Testis (tissue), 3 donors: ENCODE measurements around the gene MPRIP. TPM values are rescaled to one million over a fixed set of nuclear protein-coding genes. Genes with fewer than 3 reads are reported as not detected.

Experiments used
- DNase-seq: peaks from one replicate; pipeline ENCODE4 v3.0.0-alpha.2; 2019
- H3K27ac ChIP-seq, 2 donors: fragments of 200-600 bp; sonication (generic); one replicate each; pipeline ENCODE4 v1.5.1; 2019
- H3K27me3 ChIP-seq: fragments of 200-600 bp; sonication (generic); one replicate; pipeline ENCODE4 v1.5.1; 2019
- H3K36me3 ChIP-seq: fragments of 200-600 bp; sonication (generic); one replicate; pipeline ENCODE4 v1.5.1; 2017; ENCODE audit warnings: low read depth; ENCODE audit errors: missing control alignments
- H3K4me1 ChIP-seq: fragments of 200-600 bp; sonication (generic); one replicate; pipeline ENCODE4 v1.5.1; 2019
- H3K4me3 ChIP-seq, 2 donors: fragments of 200-600 bp; sonication (generic); one replicate each; pipeline ENCODE4 v1.5.1; 2017 to 2019
- H3K9me3 ChIP-seq: fragments of 200-600 bp; sonication (generic); one replicate; pipeline ENCODE4 v1.5.1; 2017
- POLR2A ChIP-seq: fragments of 450-650 bp; IDR thresholded peaks from one replicate; pipeline ENCODE4 v1.6.1; 2017; ENCODE audit warnings: antibody characterized with exemption, mild to moderate bottlenecking, moderate library complexity
- WGBS, 2 donors: methylation state at CpG; one replicate each; pipeline ENCODE4 v1.1.5; 2018; 5-methylcytosine and 5-hydroxymethylcytosine counted together
- intact Hi-C: fragments of 100-400 bp; cut with DNase I; formaldehyde crosslinking; loops from one replicate; pipeline ENCODE4 v1.15.1; 2023; ENCODE audit warnings: low total_unique reads
- polyA plus RNA-seq: library from polyadenylated mRNA; stranded (reverse); fragments of 350-450 nt; fragmentation: Illumina TruSeq; extraction: RNeasy Lipid Tissue Mini Kit (QIAGEN cat#74804); gene quantifications from one replicate; pipeline ENCODE4 v1.2.3, GENCODE V29; 2014; ENCODE audit warnings: low read depth, low replicate concordance; ENCODE audit not compliant: insufficient read depth
- total RNA-seq, 2 donors: library from RNA; depleted of rRNA; stranded (reverse); fragments of >200 nt; gene quantifications; one replicate each; pipeline ENCODE4 v1.2.3, GENCODE V29; 2016
- TF ChIP-seq, protein P1 (sequence below), 3 experiments: fragments of 450-650 bp in 2 of 3; fragments of 200-600 bp in 1 of 3; sonication (generic) in 1 of 3; IDR thresholded peaks; one replicate each; pipeline ENCODE4 v1.5.1; 2016 to 2019; ENCODE audit warnings: antibody characterized with exemption in 3 of 3, mild to moderate bottlenecking in 2 of 3, moderate library complexity in 1 of 3

MPRIP gene
- total and polyA plus RNA-seq, 3 donors from 2014 or later, result 191 to 337 (median 304) TPM

DNA sequence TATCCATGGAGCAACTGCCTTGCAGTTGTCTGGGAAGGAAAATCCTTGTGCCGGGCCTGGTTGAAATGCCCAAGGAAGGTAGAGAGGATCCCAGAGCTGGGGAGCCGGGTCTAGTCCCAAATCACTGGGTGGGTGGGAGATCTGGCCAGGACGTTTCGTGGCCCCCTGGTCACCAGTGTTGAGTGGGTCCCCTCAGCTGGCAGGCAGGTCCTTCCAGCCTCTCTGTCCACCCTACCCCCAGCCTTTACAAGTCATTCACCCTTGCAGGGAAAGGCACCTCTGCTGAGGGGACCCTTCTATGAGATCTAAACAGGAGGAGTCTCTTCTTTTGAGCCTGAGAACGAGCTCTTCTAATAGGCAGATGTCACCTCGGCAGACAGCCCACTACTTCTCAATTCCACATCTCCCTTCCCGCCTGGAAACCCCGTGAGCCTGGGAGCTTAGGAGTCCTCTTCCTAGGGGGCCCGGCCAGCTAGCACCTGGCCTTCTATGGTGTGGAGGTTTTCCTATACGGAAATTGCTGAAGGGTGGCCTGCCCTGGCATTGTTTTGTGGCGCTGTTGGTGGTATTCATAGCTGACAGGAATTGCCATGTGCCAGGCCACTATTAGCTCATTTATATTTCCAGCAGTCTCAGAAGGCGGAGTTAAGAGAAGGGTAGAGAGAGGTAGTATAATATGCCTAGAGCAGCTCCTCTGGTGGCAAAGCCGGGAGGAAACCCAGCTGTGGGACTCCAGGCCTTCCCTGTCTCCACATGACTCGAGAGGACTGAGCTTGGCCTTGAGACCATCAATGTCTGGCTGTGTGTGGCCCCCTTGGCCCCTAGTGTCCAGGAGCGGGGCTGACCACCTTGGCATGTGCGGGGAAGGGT, 13.3 kb downstream of the MPRIP start:
- 74 to 75% methylated on average over 16 of the region's 16 CpGs for WGBS, 2 donors
- no peak for TF ChIP-seq POLR2A
- TF ChIP-seq, protein P1, sequence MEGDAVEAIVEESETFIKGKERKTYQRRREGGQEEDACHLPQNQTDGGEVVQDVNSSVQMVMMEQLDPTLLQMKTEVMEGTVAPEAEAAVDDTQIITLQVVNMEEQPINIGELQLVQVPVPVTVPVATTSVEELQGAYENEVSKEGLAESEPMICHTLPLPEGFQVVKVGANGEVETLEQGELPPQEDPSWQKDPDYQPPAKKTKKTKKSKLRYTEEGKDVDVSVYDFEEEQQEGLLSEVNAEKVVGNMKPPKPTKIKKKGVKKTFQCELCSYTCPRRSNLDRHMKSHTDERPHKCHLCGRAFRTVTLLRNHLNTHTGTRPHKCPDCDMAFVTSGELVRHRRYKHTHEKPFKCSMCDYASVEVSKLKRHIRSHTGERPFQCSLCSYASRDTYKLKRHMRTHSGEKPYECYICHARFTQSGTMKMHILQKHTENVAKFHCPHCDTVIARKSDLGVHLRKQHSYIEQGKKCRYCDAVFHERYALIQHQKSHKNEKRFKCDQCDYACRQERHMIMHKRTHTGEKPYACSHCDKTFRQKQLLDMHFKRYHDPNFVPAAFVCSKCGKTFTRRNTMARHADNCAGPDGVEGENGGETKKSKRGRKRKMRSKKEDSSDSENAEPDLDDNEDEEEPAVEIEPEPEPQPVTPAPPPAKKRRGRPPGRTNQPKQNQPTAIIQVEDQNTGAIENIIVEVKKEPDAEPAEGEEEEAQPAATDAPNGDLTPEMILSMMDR (IDR thresholded peaks at IDR 0.05), result no peak
- Histone ChIP-seq H3K4me1 (peaks cover 32% of the 10 kb centered on the region), H3K4me3 (no peak overlapping the region), H3K36me3 (no peaks in the 10 kb centered on the region), H3K27ac (peak overlapping the region in 1 of 2 donors; percentile 4), H3K27me3 (no peaks in the 10 kb centered on the region), H3K9me3 (no peaks in the 10 kb centered on the region)
- no peak for DNase-seq
- intact Hi-C loops, result no loop called here

DNA sequence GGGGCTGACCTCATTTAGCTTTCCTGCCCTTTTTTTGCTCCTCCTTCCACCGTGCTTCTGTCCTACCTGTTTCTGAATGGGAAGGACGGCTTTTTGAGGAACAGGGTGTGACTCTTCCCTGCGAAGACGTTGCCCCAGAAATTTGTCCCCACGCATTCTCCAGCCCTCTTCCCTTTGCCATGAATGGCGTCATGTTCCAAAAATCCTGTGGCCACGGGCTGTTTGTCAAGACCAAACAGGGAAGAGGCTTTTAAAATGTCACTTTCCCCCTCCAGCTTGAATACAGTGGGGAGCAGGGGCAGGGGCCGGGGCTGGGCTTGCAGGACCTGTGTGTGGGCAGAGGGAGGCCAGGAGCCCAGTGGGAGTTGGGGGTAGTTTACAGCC, 13.9 kb downstream of the MPRIP start:
- DNase-seq, result no peak
- no peaks in the 10 kb centered on the region for H3K9me3 ChIP-seq
- intact Hi-C loops, result no loop called here
- TF ChIP-seq, protein P1 (IDR thresholded peaks at IDR 0.05), result no peak
- no peak for TF ChIP-seq POLR2A
- H3K27ac ChIP-seq, result peak overlapping the region in 1 of 2 donors; percentile 4
- no peak overlapping the region for H3K4me3 ChIP-seq
- 63 to 80% methylated on average over 8 of the region's 8 CpGs for WGBS, 2 donors
- no peaks in the 10 kb centered on the region for H3K36me3 ChIP-seq
- H3K27me3 ChIP-seq, result no peaks in the 10 kb centered on the region
- H3K4me1 ChIP-seq, result peaks cover 31% of the 10 kb centered on the region

DNA sequence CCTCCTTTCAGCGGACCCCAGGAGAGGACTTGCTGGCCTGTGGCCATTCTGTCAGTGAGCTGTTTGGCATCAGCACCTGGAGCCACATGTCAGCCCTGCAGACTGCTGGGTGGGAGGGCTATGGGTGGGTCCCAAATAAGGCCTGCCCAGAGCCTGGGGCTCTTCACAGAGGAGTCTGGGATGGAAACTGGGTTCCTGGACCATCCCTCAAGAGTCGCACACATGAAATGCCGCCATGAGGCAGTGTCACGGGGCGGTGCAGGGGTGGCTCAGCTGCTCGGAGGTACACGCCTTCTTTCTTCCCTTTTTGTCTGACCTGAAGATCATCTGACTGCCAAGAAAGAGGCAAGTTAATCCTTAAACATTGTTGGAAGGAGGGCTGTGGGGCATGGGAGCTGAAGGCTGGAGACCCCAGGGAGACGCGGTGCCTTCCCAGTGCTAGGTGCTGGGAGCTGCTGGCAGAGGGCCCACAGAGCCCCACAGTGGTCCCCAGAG, 14.8 kb downstream of the MPRIP start:
- no peak for DNase-seq

DNA sequence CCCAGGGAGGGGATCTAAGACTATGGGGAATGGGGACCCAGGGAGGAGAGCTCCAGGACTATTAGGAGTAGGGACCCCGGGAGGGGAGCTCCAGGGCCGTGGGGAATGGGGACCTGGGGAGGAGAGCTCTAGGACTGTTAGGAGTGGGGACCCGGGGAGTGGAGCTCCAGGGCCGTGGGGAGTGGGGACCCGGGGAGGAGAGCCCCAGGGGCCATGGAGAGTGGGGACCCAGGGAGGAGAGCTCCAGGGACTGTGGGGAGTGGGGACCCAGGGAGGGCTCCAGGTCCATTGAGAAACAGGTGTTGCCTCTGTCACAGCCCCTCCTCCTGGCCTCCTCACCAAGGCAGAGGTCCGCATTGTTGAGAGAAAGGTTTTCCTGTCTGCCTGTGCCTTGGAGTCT, 16.0 kb downstream of the MPRIP start:
- intact Hi-C loops, result no loop called here
- no peak overlapping the region for H3K27ac ChIP-seq
- TF ChIP-seq, protein P1 (IDR thresholded peaks at IDR 0.05), result no peak
- TF ChIP-seq POLR2A, result no peak
- H3K4me3 ChIP-seq, result no peak overlapping the region
- H3K36me3 ChIP-seq, result no peaks in the 10 kb centered on the region
- no peaks in the 10 kb centered on the region for H3K9me3 ChIP-seq
- no peak for DNase-seq
- H3K4me1 ChIP-seq, result peaks cover 24% of the 10 kb centered on the region
- 79 to 83% methylated on average over 6 of the region's 6 CpGs for WGBS, 2 donors
- H3K27me3 ChIP-seq, result no peaks in the 10 kb centered on the region

More for the DNA sequence above, 14.8 kb downstream of the MPRIP start:
- TF ChIP-seq POLR2A, result no peak
- TF ChIP-seq, protein P1 (IDR thresholded peaks at IDR 0.05), result no peak
- Histone ChIP-seq H3K27ac (no peak overlapping the region), H3K4me1 (peaks cover 26% of the 10 kb centered on the region), H3K4me3 (no peak overlapping the region), H3K36me3 (no peaks in the 10 kb centered on the region), H3K9me3 (no peaks in the 10 kb centered on the region), H3K27me3 (no peaks in the 10 kb centered on the region)
- intact Hi-C loops, result no loop called here
- WGBS, 2 donors, result 96 to 98% methylated on average over 7 to 9 of the region's 9 CpGs
